Endothelial cell (in vitro differentiated cells): Measurements from ENCODE around the gene TOX4. TPM values are rescaled to one million over a fixed set of nuclear protein-coding genes. Genes with fewer than 3 reads are reported as not detected.

ENCODE experiments used
- DNase-seq: peaks from one replicate; pipeline ENCODE4 v3.0.0; 2021; ENCODE audit warnings: low spot score
- H3K27ac Mint-ChIP-seq: one replicate; pipeline ENCODE4 v1.8.0; 2021; ENCODE audit warnings: mixed read lengths, inconsistent platforms; ENCODE audit not compliant: unreplicated experiment
- H3K27me3 Mint-ChIP-seq: one replicate; pipeline ENCODE4 v1.8.0; 2021; ENCODE audit warnings: mild to moderate bottlenecking, moderate library complexity, mixed read lengths, inconsistent platforms; ENCODE audit not compliant: unreplicated experiment
- H3K36me3 Mint-ChIP-seq: one replicate; pipeline ENCODE4 v1.8.0; 2021; ENCODE audit warnings: mild to moderate bottlenecking, low read depth, mixed read lengths, inconsistent platforms; ENCODE audit not compliant: unreplicated experiment
- H3K4me1 Mint-ChIP-seq: one replicate; pipeline ENCODE4 v1.8.0; 2021; ENCODE audit warnings: mild to moderate bottlenecking, mixed read lengths, inconsistent platforms; ENCODE audit not compliant: unreplicated experiment
- H3K4me3 Mint-ChIP-seq: one replicate; pipeline ENCODE4 v1.8.0; 2021; ENCODE audit warnings: mild to moderate bottlenecking, mixed read lengths, inconsistent platforms; ENCODE audit not compliant: unreplicated experiment
- H3K9me3 Mint-ChIP-seq: one replicate; pipeline ENCODE4 v1.8.0; 2021; ENCODE audit warnings: mixed read lengths, inconsistent platforms; ENCODE audit not compliant: unreplicated experiment
- CTCF ChIP-seq: fragments of 200-600 bp; sonication (generic); IDR thresholded peaks from one replicate; pipeline ENCODE4 v1.5.0; 2021; ENCODE audit warnings: antibody characterized with exemption; ENCODE audit not compliant: unreplicated experiment
- total RNA-seq: library from RNA; stranded (reverse); fragmentation: NEBNext Ultra II Directional; extraction: Animal tissue kit (Norgen Biotek cat#: 25700); gene quantifications from one replicate; pipeline ENCODE4 v1.2.1, GENCODE V29; 2021; ENCODE audit not compliant: unreplicated experiment

TOX4 gene
- total RNA-seq, 1 donor from 2014 or later, result 70.8 TPM

- H3K27ac Mint-ChIP-seq, result peak overlapping the region; percentile 44
- no peaks in the 10 kb centered on the region for H3K36me3 Mint-ChIP-seq
Measured at GRCh38 chr14:21534576-21534975, 57.6 kb downstream of the TOX4 start.

GRCh38 chr14:21535545-21536417, 58.8 kb downstream of the TOX4 start:
- TF ChIP-seq CTCF, result no peak

More at GRCh38 chr14:21534576-21534975, 57.6 kb downstream of the TOX4 start:
- peak overlapping the region; percentile 84 for H3K4me3 Mint-ChIP-seq
- H3K27me3 Mint-ChIP-seq, result peaks cover 9% of the 10 kb centered on the region
- TF ChIP-seq CTCF, result no peak
- DNase-seq, result no peak
- no peaks in the 10 kb centered on the region for H3K9me3 Mint-ChIP-seq
- peaks cover 27% of the 10 kb centered on the region for H3K4me1 Mint-ChIP-seq

GRCh38 chr14:21536418-21537089, 59.6 kb downstream of the TOX4 start:
- no peaks in the 10 kb centered on the region for H3K9me3 Mint-ChIP-seq
- H3K36me3 Mint-ChIP-seq, result no peaks in the 10 kb centered on the region
- TF ChIP-seq CTCF, result no peak
- peaks cover 27% of the 10 kb centered on the region for H3K4me1 Mint-ChIP-seq
- H3K27ac Mint-ChIP-seq, result peak overlapping the region; percentile 89
- peak overlapping the region; percentile 92 for H3K4me3 Mint-ChIP-seq
- peak; percentile 37 for DNase-seq
- peaks cover 9% of the 10 kb centered on the region for H3K27me3 Mint-ChIP-seq

More at GRCh38 chr14:21535545-21536417, 58.8 kb downstream of the TOX4 start:
- peak overlapping the region; percentile 92 for H3K4me3 Mint-ChIP-seq
- no peak for DNase-seq
- H3K27ac Mint-ChIP-seq, result peak overlapping the region; percentile 89
- peaks cover 9% of the 10 kb centered on the region for H3K27me3 Mint-ChIP-seq
- H3K4me1 Mint-ChIP-seq, result peaks cover 27% of the 10 kb centered on the region
- H3K9me3 Mint-ChIP-seq, result no peaks in the 10 kb centered on the region
- no peaks in the 10 kb centered on the region for H3K36me3 Mint-ChIP-seq

GRCh38 chr14:21537090-21537424, 60.1 kb downstream of the TOX4 start:
- no peak for TF ChIP-seq CTCF
- Mint-ChIP-seq H3K36me3 (no peaks in the 10 kb centered on the region), H3K27ac (peak overlapping the region; percentile 86), H3K9me3 (no peaks in the 10 kb centered on the region), H3K4me1 (peaks cover 27% of the 10 kb centered on the region), H3K27me3 (peaks cover 11% of the 10 kb centered on the region), H3K4me3 (peak overlapping the region; percentile 92)
- DNase-seq, result no peak
